HCT116 (cell line): Measurements from ENCODE around the gene GPR63. TPM values are rescaled to one million over a fixed set of nuclear protein-coding genes. Genes with fewer than 3 reads are reported as not detected.

Experiments used
- ATAC-seq: fragments of 200-7000 bp; cut with Tn5 transposase; 2 replicates; pipeline ENCODE4 v1.9.1; 2020; ENCODE audit warnings: mild to moderate bottlenecking, moderate library complexity
- BruUV-seq: library from RNA; stranded (reverse); fragments of 400-500 nt; replicated peaks from 2 replicates; lab custom pipeline; 2021; lab: Mats Ljungman, UMichigan
- CTCF ChIA-PET: fragments of 300-600 bp; sonication (Branson Sonifier 250); formaldehyde crosslinking; loops from one replicate; lab custom pipeline; 2021; ENCODE audit warnings: antibody characterized with exemption; lab: Charles Lee
- POLR2A ChIA-PET: fragments of 300-600, 350-600 bp; sonication (Branson Sonifier 250); formaldehyde crosslinking; loops from one replicate; lab custom pipeline; 2021; ENCODE audit warnings: antibody characterized with exemption; lab: Charles Lee
- RAD21 ChIA-PET, 2 experiments: fragments of 300-600 bp; sonication (Branson Sonifier 250); formaldehyde crosslinking; loops; one replicate each; lab custom pipeline; 2023; ENCODE audit warnings: low total read pairs in 2 of 2; ENCODE audit not compliant: uncharacterized antibody in 2 of 2, unreplicated experiment in 2 of 2, low non-redundant PET in 1 of 2; lab: Charles Lee
- DNase-seq: peaks from one replicate; pipeline ENCODE4 v3.0.0-alpha.2; 2010; ENCODE audit warnings: low read depth, low spot score
- H2AFZ ChIP-seq: fragments of 200-600 bp; shearing (Covaris generic), sonication (generic); 2 replicates; pipeline ENCODE4 v1.6.1; 2017; ENCODE audit warnings: low read depth, mixed run types, mixed read lengths, antibody characterized with exemption, low read length; ENCODE audit not compliant: poor library complexity, severe bottlenecking
- H3K27ac ChIP-seq: 2 replicates; pipeline ENCODE4 v1.5.1; 2012; ENCODE audit warnings: low read depth, low read length
- H3K27me3 ChIP-seq: fragments of 200-600 bp; sonication (generic); 2 replicates; pipeline ENCODE4 v1.6.1; 2016; ENCODE audit warnings: mixed run types, low read length, mixed read lengths; ENCODE audit not compliant: insufficient read depth
- H3K36me3 ChIP-seq, 2 experiments: fragments of 200-500 bp in 1 of 2; fragments of 200-600 bp in 1 of 2; sonication (Bioruptor generic) in 1 of 2; sonication (generic) in 1 of 2; 2 replicates each; pipeline versions ENCODE4 v1.5.1 to v1.6.1; 2014 to 2016; ENCODE audit warnings: low read length in 2 of 2, inconsistent platforms in 1 of 2, mixed read lengths in 1 of 2, mixed run types in 1 of 2; ENCODE audit not compliant: insufficient read depth in 2 of 2, control insufficient read depth in 1 of 2
- H3K4me1 ChIP-seq, 2 experiments: fragments of 200-600 bp in 1 of 2; sonication (generic) in 1 of 2; 2 replicates each; pipeline versions ENCODE4 v1.5.1 to v1.6.1; 2012 to 2017; ENCODE audit warnings: low read length in 2 of 2, inconsistent platforms in 1 of 2, mild to moderate bottlenecking in 1 of 2, mixed read lengths in 1 of 2, mixed run types in 1 of 2, moderate library complexity in 1 of 2; ENCODE audit not compliant: insufficient read depth in 2 of 2, control insufficient read depth in 1 of 2
- H3K4me2 ChIP-seq: fragments of 200-600 bp; sonication (generic); 2 replicates; pipeline ENCODE4 v1.6.1; 2017; ENCODE audit warnings: mixed run types, low read length, mixed read lengths
- H3K4me3 ChIP-seq, 2 experiments: fragments of 200-600 bp in 1 of 2; sonication (generic) in 1 of 2; replicated peaks in 1 of 2; 2 replicates each; pipeline ENCODE4 v1.5.1; 2011 to 2016; ENCODE audit warnings: low read length in 2 of 2, control low read depth in 1 of 2, low read depth in 1 of 2, mild to moderate bottlenecking in 1 of 2, mixed read lengths in 1 of 2, mixed run types in 1 of 2
- H3K79me2 ChIP-seq: fragments of 200-600 bp; sonication (generic); 2 replicates; pipeline ENCODE4 v1.6.1; 2017; ENCODE audit warnings: mild to moderate bottlenecking, mixed run types, low read length, moderate library complexity, mixed read lengths; ENCODE audit not compliant: insufficient read depth
- H3K9ac ChIP-seq: fragments of 200-600 bp; sonication (generic); 2 replicates; pipeline ENCODE4 v1.6.1; 2016; ENCODE audit warnings: low read length, mixed read lengths
- H3K9me2 ChIP-seq: fragments of 200-600 bp; sonication (generic), shearing (Covaris generic); 2 replicates; pipeline ENCODE4 v1.6.1; 2017; ENCODE audit warnings: mixed run types, mild to moderate bottlenecking, moderate library complexity; ENCODE audit not compliant: insufficient read depth
- H3K9me3 ChIP-seq, 2 experiments: fragments of 200-500 bp in 1 of 2; fragments of 200-600 bp in 1 of 2; sonication (Bioruptor generic) in 1 of 2; sonication (generic) in 1 of 2; 2 replicates each; pipeline ENCODE4 v1.6.1; 2014 to 2017; ENCODE audit warnings: low read length in 2 of 2, mixed read lengths in 2 of 2, inconsistent platforms in 1 of 2, low read depth in 1 of 2, mild to moderate bottlenecking in 1 of 2, mixed run types in 1 of 2, moderate library complexity in 1 of 2; ENCODE audit not compliant: control insufficient read depth in 1 of 2, insufficient read depth in 1 of 2
- H4K20me1 ChIP-seq: fragments of 200-600 bp; sonication (generic), shearing (Covaris generic); 2 replicates; pipeline ENCODE4 v1.6.1; 2017; ENCODE audit warnings: mixed run types, mild to moderate bottlenecking, moderate library complexity; ENCODE audit not compliant: insufficient read depth
- CBX3 ChIP-seq: IDR thresholded peaks from 2 replicates; pipeline ENCODE4 v1.6.1; 2012; ENCODE audit warnings: low read depth
- CEBPB ChIP-seq: IDR thresholded peaks from 2 replicates; pipeline ENCODE4 v1.6.1; 2012; ENCODE audit warnings: low read depth
- CTCF ChIP-seq, 3 experiments: fragments of 200-600 bp in 1 of 3; sonication (generic) in 1 of 3; IDR thresholded peaks in 2 of 3; conservative IDR thresholded peaks in 1 of 3; 2 replicates each; pipeline ENCODE4 v1.5.1; 2012 to 2017; ENCODE audit warnings: low read depth in 2 of 3, low read length in 2 of 3, antibody characterized with exemption in 1 of 3, borderline replicate concordance in 1 of 3, control low read depth in 1 of 3, mild to moderate bottlenecking in 1 of 3, mixed read lengths in 1 of 3, mixed run types in 1 of 3, moderate library complexity in 1 of 3; ENCODE audit not compliant: insufficient read depth in 1 of 3
- FOSL1 ChIP-seq: IDR thresholded peaks from 2 replicates; pipeline ENCODE4 v1.6.1; 2012; ENCODE audit warnings: low read depth
- JUND ChIP-seq: IDR thresholded peaks from 2 replicates; pipeline ENCODE4 v1.6.1; 2012
- MAX ChIP-seq: IDR thresholded peaks from 2 replicates; pipeline ENCODE4 v1.6.1; 2012
- POLR2A ChIP-seq: IDR thresholded peaks from 2 replicates; pipeline ENCODE4 v1.7.0; 2011; ENCODE audit warnings: borderline replicate concordance; ENCODE audit not compliant: insufficient read depth, insufficient read length; ENCODE audit errors: extremely low read depth
- POLR2AphosphoS5 ChIP-seq: IDR thresholded peaks from 2 replicates; pipeline ENCODE4 v1.6.1; 2011; ENCODE audit warnings: mild to moderate bottlenecking, low read depth, low read length, moderate library complexity
- REST ChIP-seq: IDR thresholded peaks from 2 replicates; pipeline ENCODE4 v1.6.1; 2012; ENCODE audit warnings: low read depth
- SIN3A ChIP-seq: IDR thresholded peaks from 2 replicates; pipeline ENCODE4 v1.6.1; 2012; ENCODE audit warnings: low read depth
- SP1 ChIP-seq: IDR thresholded peaks from 2 replicates; pipeline ENCODE4 v1.6.1; 2012; ENCODE audit warnings: low read depth
- SRF ChIP-seq: IDR thresholded peaks from 2 replicates; pipeline ENCODE4 v1.6.1; 2012; ENCODE audit warnings: low read depth
- TCF7L2 ChIP-seq: IDR thresholded peaks from 2 replicates; pipeline ENCODE4 v1.7.0; 2011; ENCODE audit warnings: borderline replicate concordance, inconsistent platforms; ENCODE audit not compliant: insufficient read depth, insufficient read length; ENCODE audit errors: extremely low read depth
- YY1 ChIP-seq: IDR thresholded peaks from 2 replicates; pipeline ENCODE4 v1.6.1; 2011; ENCODE audit warnings: low read length, low read depth, moderate library complexity, mild to moderate bottlenecking; ENCODE audit not compliant: insufficient replicate concordance; ENCODE audit errors: extremely low read depth
- ZBTB33 ChIP-seq: IDR thresholded peaks from 2 replicates; pipeline ENCODE4 v1.6.1; 2011; ENCODE audit warnings: mild to moderate bottlenecking, low read length, moderate library complexity; ENCODE audit not compliant: insufficient replicate concordance; ENCODE audit errors: extremely low read depth
- ZFX ChIP-seq: fragments of 450-650 bp; IDR thresholded peaks from 2 replicates; pipeline ENCODE4 v1.6.1; 2017
- ZNF274 ChIP-seq: fragments of 200-500 bp; sonication (Bioruptor generic); IDR thresholded peaks from 2 replicates; pipeline ENCODE4 v1.6.1; 2014; ENCODE audit warnings: mild to moderate bottlenecking, low read depth, low read length, inconsistent platforms
- intact Hi-C: fragments of 100-400 bp; cut with micrococcal nuclease; formaldehyde crosslinking; loops from 2 replicates; pipeline ENCODE4 v1.10.0; 2022
- total RNA-seq: library from RNA; stranded (reverse); gene quantifications from one replicate; pipeline ENCODE4 v1.2.1, GENCODE V29; 2021; ENCODE audit not compliant: unreplicated experiment

GPR63 gene
- total RNA-seq, 1 experiment from 2014 or later = 3.5 TPM

GRCh38 chr6:96826865-96827264 is 10.4 kb downstream of the GPR63 start (continued):
- no peak for TF ChIP-seq TCF7L2
- no peak for TF ChIP-seq POLR2A
- no peak for TF ChIP-seq CBX3
- no peak for TF ChIP-seq ZNF274
- TF ChIP-seq JUND = no peak
- TF ChIP-seq YY1 = no peak
- TF ChIP-seq FOSL1 = no peak
- TF ChIP-seq POLR2AphosphoS5 = no peak
- no peak for TF ChIP-seq SP1

- no peak overlapping the region for H3K4me3 ChIP-seq
- no TSS peak for BruUV-seq
- no peaks in the 10 kb centered on the region for H3K9me3 ChIP-seq
- H3K9ac ChIP-seq = no peak overlapping the region
- DNase-seq (no peak), ATAC-seq (no peak)
- CTCF ChIA-PET = no interaction called here
- H3K9me2 ChIP-seq = no peaks in the 10 kb centered on the region
- H3K4me2 ChIP-seq = no peak overlapping the region
- no peaks in the 10 kb centered on the region for H3K4me1 ChIP-seq
- TF ChIP-seq POLR2AphosphoS5 = no peak
- no peak for TF ChIP-seq SIN3A
- TF ChIP-seq TCF7L2 = no peak
- no peak for TF ChIP-seq POLR2A
- no peak for TF ChIP-seq MAX
- TF ChIP-seq CEBPB = no peak
- no peak for TF ChIP-seq SP1
- no peak for TF ChIP-seq ZNF274
- no peak for TF ChIP-seq CBX3
- no peak for TF ChIP-seq CTCF (IDR thresholded peaks at IDR 0.05 in 2 of 3, conservative IDR thresholded peaks at IDR 0.05 in 1 of 3; ENCODE audit: borderline replicate concordance in 1 of 3, insufficient read depth in 1 of 3, low read depth in 2 of 3, low read length in 2 of 3)
- no peak for TF ChIP-seq ZFX
- TF ChIP-seq FOSL1 = no peak
- TF ChIP-seq REST = no peak
- no peak for TF ChIP-seq SRF
- no peak for TF ChIP-seq ZBTB33
- TF ChIP-seq YY1 = no peak
- H3K79me2 ChIP-seq = peaks cover 18% of the 10 kb centered on the region; the same call in 1 of the 2 replicates
- H3K27me3 ChIP-seq = no peaks in the 10 kb centered on the region
- H3K27ac ChIP-seq = no peak overlapping the region
- no peak overlapping the region for H2AFZ ChIP-seq
- intact Hi-C loops = no loop called here
- POLR2A ChIA-PET = no interaction called here
- no peaks in the 10 kb centered on the region for H4K20me1 ChIP-seq
- H3K36me3 ChIP-seq = no peaks in the 10 kb centered on the region
- RAD21 ChIA-PET = no interaction called here
Measured at GRCh38 chr6:96823743-96824142, 13.5 kb downstream of the GPR63 start.
